GM19397 (cell line): ENCODE measurements around the gene TUNAR.

Experiments used
- ATAC-seq: cut with Tn5 transposase; IDR thresholded peaks from one replicate; pipeline ENCODE4 v1.9.1; 2021; ENCODE audit warnings: mild to moderate bottlenecking, moderate library complexity; ENCODE audit not compliant: unreplicated experiment

Gene TUNAR

DNA sequence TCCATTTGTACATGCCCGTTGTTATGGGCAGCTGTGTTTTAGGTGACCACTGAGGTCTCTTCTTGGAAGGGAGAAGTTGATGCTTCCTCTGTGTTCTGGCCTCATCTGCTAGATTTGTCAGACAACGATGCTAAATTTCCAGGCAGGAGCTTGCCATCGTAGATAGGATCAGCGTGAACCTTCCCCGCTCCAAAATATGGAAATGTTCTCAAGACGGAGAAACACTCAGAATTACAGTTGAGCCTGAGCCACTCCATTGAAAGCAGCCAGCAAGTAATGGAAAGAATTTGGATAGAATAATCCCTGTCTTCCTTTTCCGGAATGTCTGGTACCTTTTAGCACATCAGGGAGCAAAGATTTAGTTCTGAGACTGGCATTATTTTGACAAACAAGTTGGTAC, 34.8 kb downstream of the TUNAR start:
- ATAC-seq = no peak

DNA sequence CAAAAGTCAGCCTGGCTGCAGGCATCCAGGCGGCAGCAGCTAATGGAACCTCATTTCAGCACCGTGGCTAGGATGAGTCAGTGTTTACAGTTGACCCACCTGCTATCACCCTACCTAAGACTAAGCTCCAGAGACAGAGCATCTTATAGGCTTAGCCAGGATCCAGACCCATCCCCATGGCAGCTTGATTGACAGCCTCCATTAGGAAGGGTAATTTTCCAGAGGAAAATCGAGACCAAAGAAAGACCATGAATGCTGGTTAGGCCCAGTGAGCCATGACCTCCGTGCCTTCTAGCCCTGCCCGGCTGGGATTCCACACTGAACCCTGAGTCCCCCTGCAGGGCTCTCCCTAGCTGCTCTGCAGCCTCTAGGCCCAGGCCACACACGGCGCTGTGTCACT, 38.7 kb downstream of the TUNAR start:
- ATAC-seq = no peak

DNA sequence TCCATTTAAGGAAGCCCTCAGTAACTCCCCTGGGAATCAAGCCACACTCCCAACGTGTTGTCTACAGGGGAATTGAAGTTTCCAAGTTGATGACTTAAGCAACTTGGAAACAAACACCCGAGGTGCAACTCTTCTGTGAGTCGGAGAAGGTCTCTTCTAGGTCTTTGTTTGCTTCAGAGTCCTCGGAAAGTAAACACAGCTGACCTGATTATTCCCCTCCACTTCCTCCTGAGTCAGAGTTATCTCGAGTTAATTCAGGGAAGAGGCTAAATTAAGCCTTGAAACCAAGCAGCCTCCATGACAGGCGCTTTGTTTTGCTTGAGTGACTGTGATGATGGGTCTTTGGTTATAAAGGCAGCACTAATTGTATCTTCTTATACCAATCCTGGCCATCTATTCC, 41.8 kb downstream of the TUNAR start:
- ATAC-seq = no peak

DNA sequence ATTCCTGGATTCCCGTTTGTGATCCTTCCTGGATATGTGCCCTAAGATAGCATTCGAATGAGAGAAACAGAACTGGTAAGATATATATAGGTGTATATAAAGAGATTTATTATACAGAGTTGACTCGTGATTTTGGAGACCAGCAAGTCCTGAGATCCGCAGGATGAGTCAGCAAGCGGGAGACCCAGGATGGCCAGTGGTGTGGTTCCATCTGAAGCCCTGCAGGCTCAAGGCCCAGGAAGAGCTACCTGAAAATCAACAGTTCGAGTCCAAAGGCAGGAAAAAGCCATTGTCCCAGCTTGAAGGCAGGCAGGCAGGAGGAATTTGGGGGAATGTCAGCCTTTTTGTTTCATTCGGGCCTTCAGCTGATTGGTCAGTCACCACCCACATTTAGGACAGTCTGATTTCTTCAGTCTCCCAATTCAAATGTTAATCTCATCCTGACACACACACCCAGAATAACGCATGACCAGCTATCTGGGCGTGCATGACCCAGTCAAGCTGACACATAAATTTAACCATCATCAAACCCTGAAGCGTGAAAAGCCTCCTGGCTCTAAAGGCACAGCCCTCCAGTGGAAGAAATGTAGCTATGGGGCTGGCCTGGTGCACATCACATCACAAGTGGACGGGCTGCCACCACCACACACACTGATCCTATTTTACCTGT, 44.3 kb downstream of the TUNAR start:
- ATAC-seq = no peak

DNA sequence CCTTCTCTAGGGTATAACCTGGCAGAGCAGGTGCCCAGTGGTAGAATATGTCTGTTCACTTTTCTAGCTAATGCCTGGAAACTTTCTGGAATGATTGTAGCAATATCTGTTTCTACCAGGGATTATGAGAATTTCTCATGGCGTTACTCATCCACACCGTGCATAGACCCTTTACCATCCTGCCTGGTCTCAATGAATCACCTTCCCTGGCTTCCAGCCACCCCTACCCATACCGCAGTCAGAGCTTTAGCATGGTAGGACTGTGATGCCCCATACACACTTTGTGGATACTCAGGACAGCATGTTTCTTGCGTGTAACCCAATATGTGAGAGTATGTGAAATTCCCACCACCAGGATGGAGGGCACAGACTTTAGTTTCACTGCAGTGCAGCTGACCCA, 45.4 kb downstream of the TUNAR start:
- no peak for ATAC-seq

DNA sequence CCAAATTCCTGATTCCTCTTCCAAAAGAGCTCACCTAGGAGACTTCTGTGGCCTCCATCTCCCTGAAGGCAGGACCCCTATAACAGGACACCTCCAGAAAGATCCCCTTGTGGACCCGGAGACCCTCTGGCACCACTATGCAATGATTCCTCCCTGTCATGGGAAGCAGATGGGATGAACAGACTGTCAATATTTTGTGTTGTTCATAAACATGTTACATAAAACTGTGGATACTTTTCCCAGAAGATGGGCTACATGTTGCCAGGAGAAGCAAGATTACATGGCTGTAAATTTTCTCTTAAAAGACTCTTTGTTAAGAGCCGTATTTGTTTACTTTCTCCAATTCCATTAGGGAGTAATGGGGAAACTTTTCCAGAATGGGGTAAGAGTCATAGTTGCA, 52.1 kb downstream of the TUNAR start:
- no peak for ATAC-seq

DNA sequence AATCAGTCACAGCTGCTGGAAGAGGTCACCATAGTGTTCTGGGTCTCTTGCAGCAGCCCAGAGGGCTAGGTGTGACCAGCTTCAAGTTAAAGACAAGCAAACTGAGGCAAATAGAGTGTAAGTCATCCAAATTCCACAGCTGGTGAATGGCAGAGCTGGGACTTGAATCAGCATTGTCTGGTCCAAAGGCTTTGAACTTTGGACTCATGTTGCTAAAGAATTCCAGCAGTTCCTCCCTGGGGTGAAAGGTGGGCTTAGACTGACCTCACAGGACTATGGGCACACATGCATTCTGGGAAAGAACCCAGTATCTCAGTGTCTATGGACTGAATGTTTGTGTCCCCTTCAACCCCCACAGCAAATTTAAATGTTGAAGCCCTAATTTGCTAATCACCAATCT, 54.8 kb downstream of the TUNAR start:
- ATAC-seq = no peak

DNA sequence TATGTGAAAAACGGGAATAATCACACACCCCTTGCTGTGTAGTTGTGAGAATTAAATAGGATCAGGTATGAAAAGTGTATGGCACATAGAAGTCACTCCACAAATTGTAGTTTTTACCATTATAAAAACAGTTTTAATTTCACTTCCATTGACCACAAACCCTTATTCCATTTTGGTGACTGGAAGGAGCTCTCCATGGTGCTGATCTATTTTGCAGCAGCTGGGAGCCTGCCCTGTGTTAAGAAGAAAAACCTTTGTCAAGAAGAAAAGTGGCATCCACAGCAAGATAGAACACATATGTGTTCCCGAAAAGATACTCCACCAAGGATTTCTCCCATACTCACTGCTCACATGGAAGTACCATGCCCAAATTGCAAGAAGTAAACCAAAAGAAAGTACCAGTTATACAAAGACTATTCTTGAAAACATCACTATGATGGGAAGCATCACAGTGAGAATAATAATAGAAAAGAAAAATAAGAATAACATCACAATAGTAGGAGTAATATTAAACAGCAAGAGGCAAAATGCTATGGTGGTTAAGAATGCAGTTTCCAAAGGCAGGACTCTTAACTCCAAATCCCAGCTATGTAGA, 58.7 kb downstream of the TUNAR start:
- ATAC-seq = no peak

DNA sequence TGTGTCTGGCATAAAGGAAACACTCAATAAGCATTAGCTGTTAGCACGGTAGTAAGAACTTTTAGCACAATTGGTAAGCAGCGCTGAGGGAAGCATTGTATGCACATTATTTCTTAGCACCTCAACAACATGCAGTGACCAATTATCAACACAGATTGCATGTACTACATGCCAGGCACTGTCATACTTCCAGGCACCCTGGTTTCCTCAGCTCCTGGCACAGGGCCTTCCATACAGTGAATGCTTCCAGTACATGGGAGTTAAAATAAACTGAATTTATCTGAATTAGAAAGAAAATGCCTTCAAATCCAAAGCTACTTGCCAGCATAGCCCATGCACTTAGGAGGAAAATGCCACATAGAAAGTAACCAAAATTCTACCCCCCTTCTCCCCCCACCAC, 59.4 kb downstream of the TUNAR start:
- no peak for ATAC-seq

DNA sequence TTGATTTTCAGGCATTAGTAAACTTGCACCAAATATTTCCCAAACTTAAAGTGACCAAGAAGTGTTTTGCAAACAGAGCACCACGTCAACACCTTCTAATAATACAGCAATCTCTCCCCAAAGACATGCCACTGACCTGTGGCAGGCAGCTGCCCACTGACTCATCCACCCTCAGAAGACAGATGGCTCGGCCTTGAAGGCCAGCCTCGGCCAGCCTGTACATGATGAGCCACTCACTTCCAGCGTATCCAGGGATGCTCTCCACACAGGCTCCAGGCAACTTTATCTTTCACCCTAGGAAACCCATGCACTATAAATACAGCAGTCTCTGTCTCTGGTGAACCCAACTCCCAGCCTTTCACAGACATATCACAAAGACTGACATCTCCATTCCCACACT, 62.7 kb downstream of the TUNAR start:
- no peak for ATAC-seq

DNA sequence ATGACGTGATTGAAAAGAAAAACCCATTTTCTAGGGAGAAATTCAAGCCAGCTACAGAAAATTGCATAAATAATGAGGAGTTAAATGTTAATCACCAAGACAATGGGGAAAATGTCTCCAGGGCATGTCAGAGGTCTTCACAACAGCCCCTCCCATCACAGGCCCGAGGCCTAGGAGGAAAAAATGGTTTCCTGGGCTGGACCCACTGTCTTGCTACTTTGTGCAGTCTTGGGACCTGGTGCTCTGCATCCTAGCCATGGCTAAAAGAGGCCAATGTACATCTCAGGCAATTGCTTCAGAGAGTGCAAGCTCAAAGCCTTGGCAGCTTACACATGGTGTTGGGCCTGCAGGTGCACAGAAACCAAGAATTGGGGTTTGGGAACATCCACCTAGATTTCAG, 65.3 kb downstream of the TUNAR start:
- ATAC-seq = no peak

DNA sequence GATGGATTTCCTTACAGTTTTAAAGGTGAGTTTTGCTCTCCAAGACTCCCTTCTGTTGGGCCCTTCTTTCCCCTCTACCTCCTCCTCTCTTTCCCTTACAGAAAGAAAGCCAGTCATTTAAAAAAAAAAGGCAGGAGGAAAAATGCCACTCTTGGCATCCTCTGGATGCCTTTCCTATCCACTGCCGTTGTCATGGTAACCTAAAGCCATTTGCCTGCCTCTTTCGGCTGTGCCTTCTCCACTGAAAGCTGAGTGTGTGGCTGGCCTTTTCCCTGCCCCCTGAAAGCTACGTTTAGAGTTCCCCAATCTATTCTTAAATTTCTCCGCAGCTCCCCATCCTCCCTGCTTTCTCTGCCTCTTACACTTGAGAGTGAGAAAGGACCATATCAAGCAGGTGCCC, 67.1 kb downstream of the TUNAR start:
- no peak for ATAC-seq

DNA sequence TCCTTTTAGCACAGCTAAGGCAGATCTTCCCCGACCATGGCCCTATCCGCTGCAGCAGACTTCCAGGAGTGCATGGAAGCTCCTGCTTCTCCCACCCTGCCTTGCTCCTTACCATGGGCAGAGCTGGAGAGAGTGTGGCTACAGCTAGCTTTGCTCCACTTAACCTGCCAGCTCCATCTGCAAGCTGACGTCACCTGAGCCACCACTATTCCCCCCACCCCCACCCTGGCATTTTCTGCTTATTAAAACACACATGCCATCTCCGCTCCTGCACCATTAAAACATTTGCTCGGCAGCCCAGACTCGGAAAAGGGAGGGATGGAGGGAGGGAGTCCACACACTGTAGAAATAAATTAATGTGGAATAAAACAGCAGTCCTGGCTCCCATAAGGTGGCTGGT, 67.8 kb downstream of the TUNAR start:
- ATAC-seq = no peak

DNA sequence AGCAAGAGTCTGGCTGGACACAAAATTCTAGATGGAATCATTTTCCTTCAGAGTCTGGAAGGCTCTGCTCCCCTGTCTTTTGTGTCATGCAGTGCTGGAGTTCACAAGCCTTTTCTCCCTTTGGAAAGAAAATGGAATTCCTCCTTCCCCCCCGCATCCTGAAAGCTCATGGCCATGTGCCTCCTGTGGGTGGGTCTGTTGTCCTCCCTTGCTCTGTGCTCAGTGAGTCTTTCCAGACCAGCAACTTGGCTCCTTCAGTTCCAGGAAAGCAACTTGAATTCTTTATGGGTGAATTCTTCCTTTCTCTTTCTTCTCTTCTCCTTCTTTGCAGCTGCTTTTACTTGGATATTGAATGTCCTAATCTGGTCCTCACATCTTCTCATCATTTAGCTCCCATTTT, 70.2 kb downstream of the TUNAR start:
- ATAC-seq = no peak

DNA sequence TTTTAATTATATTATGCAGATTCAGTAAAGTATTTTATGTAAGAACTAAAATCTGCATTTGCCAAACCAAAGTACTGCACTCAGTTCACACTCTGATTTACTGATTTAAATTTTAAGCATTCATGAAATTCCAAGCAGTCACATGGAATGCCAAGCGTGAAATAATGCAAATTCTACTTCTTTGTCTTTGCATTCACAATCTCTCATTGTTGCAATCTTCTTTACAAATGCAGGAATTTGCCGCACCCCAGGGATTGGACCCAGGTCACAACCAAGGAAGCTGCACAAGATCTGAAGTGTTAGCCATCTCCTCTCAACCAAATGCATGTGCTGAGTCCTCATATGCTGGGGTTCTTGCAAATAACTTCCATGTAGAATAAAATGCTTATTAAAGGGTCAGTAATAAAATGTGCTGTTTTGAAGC, 71.9 kb downstream of the TUNAR start:
- no peak for ATAC-seq

DNA sequence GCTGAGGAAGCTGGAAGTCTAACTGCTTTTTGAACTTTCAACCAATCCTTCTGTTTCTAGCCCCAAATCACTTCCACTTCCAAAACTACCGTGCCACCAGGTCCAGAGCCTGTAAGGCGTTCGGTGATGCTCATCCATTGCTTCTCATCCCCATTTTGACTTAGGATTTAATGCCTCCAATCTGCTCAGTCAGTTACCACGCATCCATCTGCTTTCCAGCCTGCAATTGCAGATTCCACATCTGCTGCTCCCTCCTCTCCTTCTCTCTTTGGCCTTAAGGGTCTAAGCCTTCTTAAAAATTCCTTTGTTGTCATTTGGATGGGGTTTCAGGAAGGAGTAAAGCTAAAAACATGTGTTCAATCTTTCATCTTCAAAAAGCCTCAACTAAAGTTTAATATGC, 74.7 kb downstream of the TUNAR start:
- ATAC-seq = no peak

DNA sequence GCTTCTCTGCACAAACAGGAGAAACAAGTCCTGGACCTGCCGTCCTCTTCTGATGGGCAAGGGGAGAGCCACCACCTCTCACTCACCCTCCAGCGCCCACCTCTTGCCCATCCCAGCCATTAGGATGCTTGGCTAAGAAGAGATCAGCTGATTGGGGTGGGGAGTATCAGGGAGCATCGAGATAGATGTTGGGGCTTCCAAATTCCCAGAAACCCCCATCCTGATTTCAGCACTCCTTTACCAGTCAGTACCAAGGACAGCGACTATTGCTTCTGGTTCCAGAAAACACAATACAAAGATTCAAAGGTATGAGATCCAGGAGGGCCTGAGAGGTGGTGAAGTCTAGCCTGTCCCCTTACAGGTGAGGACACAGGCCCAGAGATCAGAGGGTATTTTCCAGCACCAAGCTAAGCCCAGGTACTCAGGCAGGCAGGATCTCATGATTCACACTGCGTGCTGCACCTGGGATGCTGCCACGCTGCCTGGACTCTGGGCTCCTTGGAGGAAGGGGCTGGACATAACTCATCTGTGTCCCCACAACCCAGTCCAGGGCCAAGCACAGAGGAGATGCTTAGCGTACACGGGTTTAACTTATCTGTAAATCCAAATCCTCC, 76.6 kb downstream of the TUNAR start:
- ATAC-seq = no peak

DNA sequence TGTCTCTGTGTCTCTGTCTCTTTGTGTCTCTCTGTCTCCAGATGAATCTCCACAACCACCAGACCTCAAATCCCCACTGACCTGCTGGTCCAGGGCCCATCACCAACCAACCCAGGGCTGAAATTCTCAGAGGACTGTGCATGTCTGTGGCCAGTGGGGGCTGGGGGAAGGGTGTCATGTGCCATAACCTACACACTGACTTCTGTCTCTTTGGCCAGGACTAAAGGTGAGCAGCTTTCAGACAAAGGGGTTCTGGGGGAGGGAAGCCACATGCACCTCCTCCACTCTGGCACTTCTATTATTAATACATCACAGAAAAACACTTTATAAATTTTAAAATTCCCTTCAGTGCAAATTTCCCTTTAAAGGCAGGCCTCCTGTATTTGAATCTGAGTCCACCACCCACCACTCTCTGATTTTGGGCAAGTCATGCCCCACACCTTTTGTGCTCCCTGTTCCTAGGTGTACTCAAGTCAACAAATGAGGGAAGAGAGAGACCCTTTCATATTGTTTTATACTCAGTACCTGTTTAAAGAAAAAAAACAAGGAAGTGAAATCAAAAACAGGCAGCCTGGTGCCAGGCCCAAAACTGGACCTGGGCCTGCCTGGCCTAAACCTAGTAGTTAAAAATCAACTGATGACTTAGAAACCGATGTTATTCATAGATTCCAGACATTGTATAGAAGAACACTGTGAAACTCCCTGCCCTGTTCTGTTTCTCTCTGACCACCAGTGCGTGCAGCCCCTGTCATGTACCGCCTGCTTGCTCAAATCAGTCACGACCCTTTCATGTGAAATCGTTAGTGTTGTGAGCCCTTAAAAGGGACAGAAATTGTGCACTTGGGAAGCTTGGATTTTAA, 80.2 kb downstream of the TUNAR start:
- ATAC-seq = no peak

DNA sequence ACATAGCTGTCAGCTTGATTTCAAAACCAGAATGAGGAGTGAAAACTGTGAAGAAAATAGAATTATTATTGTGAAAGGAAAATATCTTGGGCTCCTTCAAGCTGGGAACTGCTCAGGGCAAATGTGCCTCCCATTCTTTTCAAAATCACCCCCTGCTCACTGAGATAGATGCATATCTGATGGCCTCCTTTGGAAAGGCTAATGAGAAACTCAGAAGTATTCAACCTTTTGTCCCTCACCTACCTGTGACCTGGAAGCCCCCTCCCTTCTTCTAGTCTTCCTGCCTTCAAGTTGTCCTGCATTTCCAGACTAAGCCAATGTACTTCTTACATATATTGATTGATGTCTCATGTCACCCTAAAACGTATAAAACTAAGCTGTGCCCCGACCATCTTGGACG, 81.5 kb downstream of the TUNAR start:
- ATAC-seq = no peak

DNA sequence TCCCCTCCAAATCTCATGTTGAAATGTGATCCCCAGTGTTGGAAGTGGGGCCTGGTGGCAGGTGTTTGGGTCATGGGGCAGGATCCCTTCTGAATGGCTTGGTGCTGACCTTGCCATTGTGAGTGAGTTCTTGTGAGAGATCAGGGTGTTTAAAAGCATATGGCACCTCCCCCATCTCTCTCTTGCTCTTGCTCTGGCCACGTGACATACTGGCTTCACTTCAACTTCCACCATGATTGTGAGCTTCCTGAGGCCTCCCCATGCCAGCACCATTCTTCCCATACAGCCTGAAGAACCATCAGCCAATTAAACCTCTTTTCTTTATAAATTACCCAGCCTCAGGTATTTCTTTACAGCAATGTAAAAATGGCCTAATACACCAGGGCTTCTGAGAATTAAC, 82.7 kb downstream of the TUNAR start:
- ATAC-seq = no peak

DNA sequence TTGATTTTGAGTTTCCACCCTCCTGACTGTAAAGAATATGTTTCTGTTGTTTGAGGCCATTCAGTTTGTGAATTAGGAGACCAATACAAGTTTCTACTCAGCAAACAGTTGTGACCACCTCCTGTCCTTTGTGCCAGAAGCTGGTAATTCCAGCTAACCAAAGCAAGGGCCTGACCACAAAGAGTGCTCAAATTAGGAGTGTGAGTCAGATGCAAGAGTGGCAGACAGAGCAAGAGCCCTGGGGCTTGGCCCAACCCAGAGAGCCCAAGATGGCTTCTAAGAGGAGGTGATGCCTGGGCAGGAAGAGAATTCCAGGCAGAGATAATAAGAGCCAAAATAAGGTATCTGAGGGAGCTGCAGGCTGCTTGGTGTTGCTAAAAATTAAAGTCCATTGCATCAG, 84.8 kb downstream of the TUNAR start:
- no peak for ATAC-seq

DNA sequence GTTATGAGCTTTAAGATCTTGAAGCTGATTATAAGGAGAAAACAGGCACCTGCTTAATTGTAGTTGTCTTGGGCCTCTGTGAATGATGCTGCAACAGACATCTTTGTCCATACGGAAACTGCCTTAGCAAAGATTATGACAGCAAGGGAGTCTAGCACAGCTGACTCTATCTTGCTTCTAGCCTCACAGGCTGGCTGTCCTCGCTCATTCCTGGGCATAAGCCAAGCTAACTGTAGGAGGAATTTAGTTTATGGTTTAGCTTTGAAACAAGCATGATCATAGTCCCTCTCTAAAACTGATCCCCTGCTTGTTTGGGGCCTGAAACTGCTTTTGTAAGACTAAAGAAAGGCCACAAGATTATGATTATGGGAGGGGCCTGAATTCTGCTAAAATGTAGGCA, 88.3 kb downstream of the TUNAR start:
- ATAC-seq = no peak
